Measurements from ENCODE around the gene CFAP57.

DNA sequence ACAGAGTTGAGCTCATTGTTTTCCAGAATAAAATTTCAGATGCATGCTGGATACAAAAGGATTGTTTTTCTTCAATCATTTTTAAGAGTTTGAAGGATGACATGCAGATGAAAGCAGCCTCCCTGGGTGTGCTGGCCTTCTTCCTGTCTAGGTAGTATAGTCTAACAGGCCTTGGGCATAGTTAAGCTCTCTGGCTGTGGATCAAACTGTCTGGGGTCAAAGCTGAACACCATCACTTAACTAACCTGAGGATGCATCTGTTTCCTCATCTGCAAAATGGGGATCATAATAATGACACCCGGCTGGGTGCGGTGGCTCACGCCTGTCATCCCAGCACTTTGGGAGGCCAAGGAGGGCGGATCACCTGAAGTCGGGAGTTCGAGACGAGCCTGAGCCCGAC lies 122.6 kb downstream of the CFAP57 start:
- TF ChIP-seq, protein P1, sequence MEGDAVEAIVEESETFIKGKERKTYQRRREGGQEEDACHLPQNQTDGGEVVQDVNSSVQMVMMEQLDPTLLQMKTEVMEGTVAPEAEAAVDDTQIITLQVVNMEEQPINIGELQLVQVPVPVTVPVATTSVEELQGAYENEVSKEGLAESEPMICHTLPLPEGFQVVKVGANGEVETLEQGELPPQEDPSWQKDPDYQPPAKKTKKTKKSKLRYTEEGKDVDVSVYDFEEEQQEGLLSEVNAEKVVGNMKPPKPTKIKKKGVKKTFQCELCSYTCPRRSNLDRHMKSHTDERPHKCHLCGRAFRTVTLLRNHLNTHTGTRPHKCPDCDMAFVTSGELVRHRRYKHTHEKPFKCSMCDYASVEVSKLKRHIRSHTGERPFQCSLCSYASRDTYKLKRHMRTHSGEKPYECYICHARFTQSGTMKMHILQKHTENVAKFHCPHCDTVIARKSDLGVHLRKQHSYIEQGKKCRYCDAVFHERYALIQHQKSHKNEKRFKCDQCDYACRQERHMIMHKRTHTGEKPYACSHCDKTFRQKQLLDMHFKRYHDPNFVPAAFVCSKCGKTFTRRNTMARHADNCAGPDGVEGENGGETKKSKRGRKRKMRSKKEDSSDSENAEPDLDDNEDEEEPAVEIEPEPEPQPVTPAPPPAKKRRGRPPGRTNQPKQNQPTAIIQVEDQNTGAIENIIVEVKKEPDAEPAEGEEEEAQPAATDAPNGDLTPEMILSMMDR (IDR thresholded peaks at IDR 0.05) = no peak
- no peak for TF ChIP-seq POLR2A (IDR thresholded peaks at IDR 0.05)
- no peak for TF ChIP-seq POLR2AphosphoS5 (IDR thresholded peaks at IDR 0.05)

All from transverse colon (tissue), 4 donors.